Brain microvascular endothelial cell (primary cell): Measurements from ENCODE around the gene PC.

ENCODE experiments used
- DNase-seq: peaks from one replicate; pipeline ENCODE4 v3.0.0-alpha.2; 2020
- H3K27ac ChIP-seq: fragments of 250-450 bp; sonication (Bioruptor Pico); 2 replicates; pipeline ENCODE4 v1.5.1; 2020; ENCODE audit warnings: mild to moderate bottlenecking, moderate library complexity
- H3K27me3 ChIP-seq: fragments of 250-450 bp; sonication (Bioruptor Pico); replicated peaks from 2 replicates; pipeline ENCODE4 v1.5.1; 2020; ENCODE audit warnings: mild to moderate bottlenecking
- H3K36me3 ChIP-seq: fragments of 250-450 bp; sonication (Bioruptor Pico); replicated peaks from 2 replicates; pipeline ENCODE4 v1.5.1; 2020; ENCODE audit warnings: mild to moderate bottlenecking
- H3K4me3 ChIP-seq: 2 replicates; pipeline ENCODE4 v1.5.1; 2011; ENCODE audit warnings: low read depth, mild to moderate bottlenecking, control low read depth, low read length, moderate library complexity
- CTCF ChIP-seq: IDR thresholded peaks from 2 replicates; pipeline ENCODE4 v1.5.1; 2011; ENCODE audit warnings: low read depth, mild to moderate bottlenecking, moderate library complexity, low read length, control low read depth, inconsistent platforms; ENCODE audit errors: missing control alignments
- in situ Hi-C: cut with HindIII; loops from 2 replicates; pipeline ENCODE4 v1.10.0; 2017; ENCODE audit warnings: low sequenced_read_pairs, low pct_ligation_motif_present

The PC gene

GRCh38 chr11:66910669-66911068 is 47.5 kb downstream of the PC start:
- Histone ChIP-seq H3K27ac (no peak overlapping the region), H3K27me3 (no peaks in the 10 kb centered on the region), H3K4me3 (no peak overlapping the region), H3K36me3 (no peaks in the 10 kb centered on the region)
- no peak for TF ChIP-seq CTCF
- in situ Hi-C loops = no loop called here
- no peak for DNase-seq

- TF ChIP-seq CTCF = no peak
- in situ Hi-C loops = no loop called here
- no peak for DNase-seq
- Histone ChIP-seq H3K27me3 (no peaks in the 10 kb centered on the region), H3K27ac (no peak overlapping the region), H3K36me3 (no peaks in the 10 kb centered on the region), H3K4me3 (no peak overlapping the region)
These were observed 48.2 kb downstream of the PC start for GRCh38 chr11:66910016-66910415.

GRCh38 chr11:66909181-66909580 is 49.0 kb downstream of the PC start:
- Histone ChIP-seq H3K27me3 (no peaks in the 10 kb centered on the region), H3K27ac (no peak overlapping the region), H3K36me3 (no peaks in the 10 kb centered on the region), H3K4me3 (no peak overlapping the region)
- in situ Hi-C loops = no loop called here
- DNase-seq = no peak
- no peak for TF ChIP-seq CTCF

GRCh38 chr11:66907751-66908630 is 50.2 kb downstream of the PC start:
- no peak for DNase-seq
- in situ Hi-C loops = no loop called here
- Histone ChIP-seq H3K36me3 (no peaks in the 10 kb centered on the region), H3K27ac (no peak overlapping the region), H3K4me3 (no peak overlapping the region), H3K27me3 (no peaks in the 10 kb centered on the region)
- no peak for TF ChIP-seq CTCF

GRCh38 chr11:66906061-66906733 is 52.0 kb downstream of the PC start:
- Histone ChIP-seq H3K36me3 (no peaks in the 10 kb centered on the region), H3K27ac (peak overlapping the region; percentile 28), H3K27me3 (no peaks in the 10 kb centered on the region), H3K4me3 (no peak overlapping the region)
- no peak for TF ChIP-seq CTCF
- peak; percentile 33 for DNase-seq
- in situ Hi-C loops = no loop called here

- Histone ChIP-seq H3K27ac (no peak overlapping the region), H3K27me3 (no peaks in the 10 kb centered on the region), H3K4me3 (no peak overlapping the region), H3K36me3 (no peaks in the 10 kb centered on the region)
- in situ Hi-C loops = no loop called here
- TF ChIP-seq CTCF = no peak
- DNase-seq = no peak
These were observed 52.6 kb downstream of the PC start for GRCh38 chr11:66905631-66906030.
